Urinary bladder (tissue), 4 donors: ENCODE data around the gene RPTOR. TPM values are rescaled to one million over a fixed set of nuclear protein-coding genes. Genes with fewer than 3 reads are reported as not detected.

Source experiments
- DNase-seq: peaks from one replicate; pipeline ENCODE4 v3.0.0-alpha.2; 2015; ENCODE audit errors: extremely low spot score
- H3K27ac ChIP-seq: one replicate; pipeline ENCODE4 v1.5.1; 2013; ENCODE audit warnings: low read depth, mild to moderate bottlenecking, moderate library complexity
- H3K36me3 ChIP-seq: one replicate; pipeline ENCODE4 v1.6.1; 2013; ENCODE audit warnings: mild to moderate bottlenecking, moderate library complexity; ENCODE audit not compliant: insufficient read depth
- H3K4me1 ChIP-seq: one replicate; pipeline ENCODE4 v1.6.1; 2013; ENCODE audit warnings: mild to moderate bottlenecking, moderate library complexity; ENCODE audit not compliant: insufficient read depth
- H3K4me3 ChIP-seq: one replicate; pipeline ENCODE4 v1.5.1; 2013; ENCODE audit warnings: low read depth, low read length
- WGBS: extraction: QIAGEN DNeasy Blood & Tissue Kit; methylation state at CpG from one replicate; pipeline ENCODE4 v1.1.7; 2013; 5-methylcytosine and 5-hydroxymethylcytosine counted together
- polyA plus RNA-seq: library from polyadenylated mRNA; stranded (reverse); fragments of 200-250 nt; gene quantifications from one replicate; pipeline ENCODE4 v1.2.3, GENCODE V29; 2013
- total RNA-seq: library from RNA; depleted of rRNA; stranded (reverse); fragments of >200 nt; gene quantifications from one replicate; pipeline ENCODE4 v1.2.3, GENCODE V29; 2014
- donor health status: healthy with polysubstance abuse.
- donor health status: healthy.

The RPTOR gene
- total and polyA plus RNA-seq, 2 donors, result 23.5 to 54.1 TPM

DNA sequence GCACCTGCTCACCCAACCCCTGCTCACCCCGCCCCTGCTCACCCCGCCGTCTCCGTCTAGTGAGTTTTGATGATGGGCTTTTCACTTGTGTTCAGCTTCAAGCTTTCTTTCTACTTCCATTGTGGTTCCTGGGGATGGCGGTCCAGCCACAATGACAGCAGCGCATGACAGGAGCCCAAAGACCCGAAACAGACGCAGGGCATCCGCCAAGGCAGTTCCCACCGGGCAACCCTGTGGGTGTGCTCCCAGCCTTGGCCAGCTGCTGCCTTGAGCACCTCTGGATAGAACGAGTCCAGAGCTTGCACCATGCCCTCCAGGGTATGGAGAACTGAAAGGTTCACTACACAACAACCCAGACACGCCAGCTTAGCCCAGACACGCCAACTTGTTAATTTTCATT, 354.1 kb downstream of the RPTOR start:
- no peak for DNase-seq
- Histone ChIP-seq H3K4me1 (no peaks in the 10 kb centered on the region), H3K36me3 (no peaks in the 10 kb centered on the region), H3K4me3 (no peak overlapping the region), H3K27ac (no peak overlapping the region)
- 95% methylated on average over 13 of the region's 13 CpGs for WGBS

DNA sequence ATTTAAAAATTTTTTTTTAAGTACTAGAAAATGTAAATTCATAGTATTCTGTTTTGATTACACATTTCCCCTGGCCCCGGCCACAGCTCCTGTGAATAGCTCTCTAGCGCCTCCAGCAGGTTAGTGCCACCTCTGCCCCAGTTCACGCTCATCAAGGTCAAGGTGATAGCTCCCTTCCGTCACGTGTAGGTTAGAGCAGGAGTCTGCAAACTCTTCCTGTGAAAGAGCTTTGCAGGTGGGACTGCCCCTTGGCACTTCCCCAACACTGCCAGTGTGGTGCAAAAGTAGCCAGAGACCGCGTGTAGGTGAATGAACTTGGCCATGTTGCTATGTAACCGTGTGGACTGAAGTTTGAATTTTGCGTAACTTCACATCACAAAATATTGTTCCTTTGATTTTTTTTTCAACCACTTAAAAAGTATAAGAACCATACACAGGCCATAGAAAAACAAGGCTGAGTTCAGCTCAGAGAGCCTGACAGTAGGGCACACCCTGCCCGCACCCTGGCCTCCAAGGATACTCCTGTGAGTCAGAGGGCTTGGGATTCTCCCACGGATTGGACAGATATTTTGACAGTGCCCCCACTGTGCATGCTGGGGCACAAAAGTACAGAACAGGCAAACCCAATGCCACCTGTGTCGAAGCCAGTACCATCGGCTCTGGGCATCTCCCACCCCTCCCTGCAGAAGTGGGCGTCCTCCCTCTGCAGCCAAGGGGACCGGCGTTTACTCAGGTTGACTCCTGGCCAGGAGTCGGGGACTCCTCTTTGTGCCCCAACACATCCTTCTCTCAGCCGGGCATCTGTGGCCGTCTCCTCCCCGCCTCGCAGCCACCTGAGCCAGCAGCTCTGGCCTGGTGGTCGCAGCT, 355.0 kb downstream of the RPTOR start:
- H3K27ac ChIP-seq, result no peak overlapping the region

DNA sequence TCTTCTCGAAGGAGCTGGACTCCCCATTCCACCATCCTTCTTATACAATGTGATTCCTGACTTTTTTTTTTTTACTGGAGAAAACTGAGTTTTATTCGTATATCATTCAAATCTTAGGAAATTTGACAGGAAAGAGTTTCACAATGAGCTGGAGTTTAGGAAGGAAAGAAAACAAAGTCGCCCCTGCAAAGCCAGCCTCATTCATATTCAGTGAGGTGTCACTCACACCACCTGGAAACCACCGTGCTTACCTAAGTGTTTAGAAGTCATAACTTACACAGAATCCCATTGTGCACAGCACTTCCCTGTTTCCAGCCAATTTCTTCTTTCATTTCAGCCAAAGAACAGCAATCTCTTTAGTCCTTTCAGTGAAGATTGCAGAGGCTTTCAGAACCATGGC, 356.7 kb downstream of the RPTOR start:
- H3K4me1 ChIP-seq, result no peaks in the 10 kb centered on the region
- WGBS, result 80% methylated on average over 4 of the region's 4 CpGs
- DNase-seq, result no peak
- no peak overlapping the region for H3K4me3 ChIP-seq
- no peak overlapping the region for H3K27ac ChIP-seq
- H3K36me3 ChIP-seq, result peaks cover 2% of the 10 kb centered on the region

More for the DNA sequence above, 355.0 kb downstream of the RPTOR start:
- H3K36me3 ChIP-seq, result peaks cover 2% of the 10 kb centered on the region
- no peak overlapping the region for H3K4me3 ChIP-seq
- no peak for DNase-seq
- 86% methylated on average over 22 of the region's 22 CpGs for WGBS
- H3K4me1 ChIP-seq, result no peaks in the 10 kb centered on the region

DNA sequence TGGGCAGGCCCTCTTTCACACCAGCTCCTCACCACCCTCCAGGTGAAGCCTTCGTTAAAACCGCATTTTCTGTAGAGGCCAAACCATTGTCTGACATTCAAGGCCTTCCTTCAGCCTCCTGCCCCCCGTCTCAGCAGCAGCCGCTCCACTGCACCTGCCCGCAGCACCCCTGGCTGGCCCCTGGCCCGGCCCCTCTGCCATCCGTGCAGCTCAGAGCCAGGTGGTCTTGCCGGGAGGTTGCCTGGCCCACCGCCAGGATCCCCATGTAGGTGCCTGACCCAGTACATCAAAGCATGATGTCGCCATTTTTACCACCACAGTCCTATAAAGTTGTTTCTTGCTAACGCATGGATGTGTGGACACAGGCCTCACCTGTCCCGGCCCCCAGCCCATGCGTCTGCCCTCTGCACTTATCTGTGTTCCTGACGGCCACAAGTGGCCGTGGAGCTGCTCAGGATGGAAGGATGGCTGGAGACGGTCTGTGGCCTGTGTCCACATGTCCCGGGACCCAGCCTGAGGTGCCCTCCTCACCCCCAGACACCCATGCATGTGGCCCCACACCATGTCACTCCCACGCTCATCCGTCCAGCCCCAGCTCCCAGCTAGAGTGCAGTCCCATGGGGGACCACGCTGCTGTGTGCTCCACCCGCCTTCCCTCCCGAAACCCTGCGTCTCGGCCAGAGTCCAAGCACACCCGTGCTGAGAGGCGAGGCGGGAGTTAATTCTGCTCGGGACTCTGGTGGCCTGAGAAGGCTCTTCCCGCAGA, 357.7 kb downstream of the RPTOR start:
- 90% methylated on average over 29 of the region's 29 CpGs for WGBS
- no peak for DNase-seq
- H3K4me1 ChIP-seq, result no peaks in the 10 kb centered on the region
- no peak overlapping the region for H3K4me3 ChIP-seq
- H3K36me3 ChIP-seq, result peaks cover 4% of the 10 kb centered on the region
- H3K27ac ChIP-seq, result no peak overlapping the region

DNA sequence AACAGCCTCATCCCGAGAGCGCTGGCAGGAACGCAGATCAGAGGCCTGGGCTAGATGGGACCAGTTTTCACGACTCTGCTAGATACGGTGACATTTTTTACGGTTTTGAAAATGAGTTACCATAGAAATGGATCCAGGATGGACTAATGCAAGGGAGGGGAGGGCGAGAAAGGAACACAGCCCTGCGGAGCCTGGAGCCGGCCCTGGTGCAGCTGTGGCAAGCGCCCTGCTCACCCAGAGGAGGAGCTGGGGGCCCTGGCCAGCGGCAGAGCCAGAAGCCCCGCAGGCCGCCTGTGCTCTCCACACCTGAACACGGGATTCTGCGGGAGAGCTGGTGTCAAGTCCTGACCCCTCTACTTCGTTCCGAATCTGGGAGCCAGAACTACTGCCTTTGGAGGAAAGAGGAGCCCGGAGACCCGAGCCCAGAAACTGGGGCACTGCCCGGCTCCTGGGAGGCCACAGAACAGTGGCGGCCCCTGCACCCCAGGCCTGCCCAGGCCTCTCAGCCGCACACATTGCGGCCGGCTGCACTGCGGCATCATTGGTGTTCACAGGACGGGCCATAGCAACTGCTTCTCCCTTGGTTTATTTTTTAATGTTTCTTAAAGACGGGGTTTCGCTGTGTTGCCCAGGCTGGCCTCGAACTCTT, 358.4 kb downstream of the RPTOR start:
- no peak for DNase-seq
- Histone ChIP-seq H3K36me3 (peaks cover 4% of the 10 kb centered on the region), H3K4me1 (no peaks in the 10 kb centered on the region), H3K4me3 (no peak overlapping the region), H3K27ac (no peak overlapping the region)
- 93% methylated on average over 29 of the region's 29 CpGs for WGBS

DNA sequence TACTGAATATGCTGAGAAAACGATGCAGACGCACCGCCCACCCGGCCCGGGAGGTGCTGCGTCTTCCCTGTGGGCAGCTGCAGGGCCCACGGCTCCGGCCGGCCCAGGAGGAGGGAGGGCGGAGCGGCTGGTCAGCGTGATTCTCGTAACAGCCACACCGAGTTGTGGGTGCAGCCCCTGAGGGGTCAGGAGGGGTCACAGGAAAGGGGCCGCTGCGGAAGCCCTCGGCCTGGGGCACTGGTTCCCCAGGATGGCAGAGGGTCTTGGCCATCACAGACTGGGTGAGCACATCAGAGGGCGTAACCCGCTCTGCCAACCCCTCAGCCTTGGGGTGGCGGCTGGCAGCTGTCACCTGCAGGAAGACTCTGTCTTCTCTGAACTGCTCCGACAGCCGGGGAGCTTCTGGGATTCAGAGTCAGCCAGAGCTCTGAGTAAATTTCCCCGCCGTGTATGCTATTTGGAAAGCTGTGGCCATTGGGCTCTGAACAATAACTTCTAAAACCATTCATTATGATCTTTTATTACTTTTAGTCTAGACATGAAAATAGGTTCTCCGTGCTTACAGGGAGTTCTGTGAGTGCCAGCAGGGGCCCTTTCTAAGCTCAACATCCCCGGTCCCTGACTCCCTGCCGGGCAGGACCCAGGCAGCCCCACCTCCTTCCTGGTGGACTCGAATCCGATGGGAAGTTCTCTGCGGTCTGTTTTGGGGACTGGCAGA, 359.6 kb downstream of the RPTOR start:
- DNase-seq, result no peak
- H3K27ac ChIP-seq, result no peak overlapping the region
- H3K4me3 ChIP-seq, result no peak overlapping the region
- H3K36me3 ChIP-seq, result peaks cover 4% of the 10 kb centered on the region
- WGBS, result 87% methylated on average over 30 of the region's 30 CpGs
- H3K4me1 ChIP-seq, result no peaks in the 10 kb centered on the region

DNA sequence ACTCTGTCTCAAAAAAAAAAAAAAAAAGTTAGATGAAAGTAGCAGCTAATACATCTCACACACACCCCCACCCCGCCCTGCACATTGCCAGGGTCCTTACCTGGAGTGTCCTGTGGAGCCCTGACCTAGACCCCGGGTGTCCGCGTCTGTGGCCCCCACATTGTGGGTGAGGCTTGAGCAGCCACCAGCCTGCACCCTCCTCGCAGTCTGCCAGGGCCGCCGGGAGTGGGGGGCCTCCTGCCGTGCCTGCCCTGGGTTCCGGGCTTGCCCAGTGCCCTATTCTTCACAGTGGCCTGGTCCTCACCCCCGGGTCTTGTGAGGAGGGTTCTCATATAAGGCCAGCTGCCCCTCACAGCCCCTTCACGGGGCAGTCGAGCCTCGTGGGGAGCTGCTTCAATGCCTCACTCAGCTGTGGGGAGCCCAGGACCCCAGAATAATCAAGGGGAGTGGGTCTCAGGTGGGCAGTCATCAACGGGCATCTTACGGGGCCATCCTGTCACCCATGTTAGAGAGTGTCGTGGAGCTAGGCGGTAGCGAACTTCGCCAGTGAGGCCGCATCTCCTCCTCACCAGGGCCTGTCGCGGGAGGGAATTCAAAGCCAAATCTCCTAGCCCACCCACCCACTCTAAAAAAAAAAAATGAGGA, 361.1 kb downstream of the RPTOR start:
- WGBS, result 97% methylated on average over 22 of the region's 22 CpGs
- H3K27ac ChIP-seq, result no peak overlapping the region
- no peak for DNase-seq
- H3K4me3 ChIP-seq, result no peak overlapping the region
- no peaks in the 10 kb centered on the region for H3K4me1 ChIP-seq
- peaks cover 4% of the 10 kb centered on the region for H3K36me3 ChIP-seq

DNA sequence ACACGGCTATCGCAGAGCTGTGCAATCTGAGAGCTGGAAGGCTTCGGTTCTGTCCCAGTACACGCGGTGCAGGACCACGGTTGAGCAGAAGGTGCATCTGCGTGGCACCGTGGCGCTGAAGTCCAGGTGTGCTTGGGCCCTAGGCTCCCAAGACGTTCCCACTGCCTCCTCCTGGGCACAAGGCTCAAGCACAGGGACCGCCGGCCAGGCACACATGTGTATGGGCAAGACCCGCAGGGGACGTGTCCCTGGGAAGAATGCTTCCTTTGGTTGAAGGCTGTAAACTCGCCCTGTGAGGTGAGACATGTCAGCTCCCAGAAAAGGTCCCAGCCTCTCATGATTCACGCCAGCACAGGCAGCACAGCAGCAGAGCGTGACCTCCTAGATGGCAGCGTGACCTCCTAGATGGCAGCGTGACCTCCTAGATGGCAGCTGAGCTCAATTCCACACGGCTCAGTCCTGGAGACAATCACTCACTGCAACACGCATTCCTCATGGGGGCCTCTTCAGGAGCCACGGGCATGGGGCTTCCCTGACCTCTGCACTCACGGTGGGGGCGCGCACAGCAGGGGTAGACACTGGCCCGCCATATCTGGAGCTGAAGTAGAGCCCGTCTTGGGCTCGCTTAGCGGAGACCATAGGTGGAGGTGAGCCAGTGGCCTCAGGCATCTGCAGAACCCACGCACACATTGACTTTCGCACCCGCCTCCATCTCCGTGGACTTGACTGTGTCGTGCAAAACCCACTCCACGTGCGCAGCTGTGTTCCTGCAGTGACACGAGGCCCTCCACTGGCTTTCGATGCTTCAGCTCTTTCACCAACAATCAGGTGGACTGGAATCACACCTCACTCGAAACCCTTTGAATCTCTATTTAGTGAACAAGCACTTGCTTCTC, 362.0 kb downstream of the RPTOR start:
- WGBS, result 94% methylated on average over 39 of the region's 39 CpGs
- Histone ChIP-seq H3K27ac (no peak overlapping the region), H3K36me3 (peaks cover 5% of the 10 kb centered on the region), H3K4me3 (no peak overlapping the region), H3K4me1 (no peaks in the 10 kb centered on the region)
- DNase-seq, result no peak

DNA sequence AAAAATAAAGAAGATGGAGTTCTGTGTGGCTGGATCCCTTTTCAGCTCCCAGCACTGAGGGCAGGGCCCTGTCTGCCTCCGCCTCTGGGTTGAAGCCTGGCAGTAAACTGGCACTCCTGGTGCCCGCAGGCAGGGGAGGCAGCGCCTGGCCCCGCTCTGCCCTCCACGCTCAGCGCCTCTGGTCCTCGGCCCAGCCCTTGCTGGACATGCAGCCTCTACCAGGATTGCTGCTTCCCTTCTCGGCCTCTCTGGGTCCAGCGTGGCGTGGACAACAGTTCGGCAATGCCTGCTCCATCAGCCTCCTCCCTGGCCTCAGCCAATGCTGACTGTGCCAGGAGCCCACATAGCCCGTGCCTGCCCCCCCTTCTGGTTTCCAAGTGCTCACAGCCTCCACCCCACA, 362.6 kb downstream of the RPTOR start:
- peaks cover 5% of the 10 kb centered on the region for H3K36me3 ChIP-seq
- 93% methylated on average over 12 of the region's 12 CpGs for whole genome bisulfite sequencing
- H3K27ac ChIP-seq, result no peak overlapping the region
- H3K4me1 ChIP-seq, result no peaks in the 10 kb centered on the region
- DNase-seq, result no peak
- H3K4me3 ChIP-seq, result no peak overlapping the region

DNA sequence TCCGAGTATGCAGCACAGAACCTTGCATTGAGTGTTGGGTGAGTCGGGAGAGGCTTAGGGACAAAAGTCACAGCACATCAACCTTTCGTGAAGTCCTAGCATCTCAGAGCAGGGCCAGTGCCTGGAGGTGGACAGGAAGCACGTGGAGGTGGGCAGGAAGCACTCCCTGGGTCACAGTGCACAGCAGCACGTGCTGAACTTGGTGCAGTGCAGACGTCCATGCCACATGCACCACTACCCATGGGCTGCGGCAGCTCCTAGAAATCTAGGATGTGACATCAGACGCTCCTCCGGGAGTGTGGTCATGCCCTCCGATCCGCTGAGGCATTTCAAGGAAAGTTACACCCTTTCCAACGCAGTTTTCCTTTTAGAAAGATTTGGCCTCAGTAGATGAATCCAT, 363.6 kb downstream of the RPTOR start:
- H3K4me1 ChIP-seq, result no peaks in the 10 kb centered on the region
- no peak overlapping the region for H3K4me3 ChIP-seq
- H3K27ac ChIP-seq, result no peak overlapping the region
- peaks cover 5% of the 10 kb centered on the region for H3K36me3 ChIP-seq
- DNase-seq, result no peak
- WGBS, result 91% methylated on average over 12 of the region's 12 CpGs

DNA sequence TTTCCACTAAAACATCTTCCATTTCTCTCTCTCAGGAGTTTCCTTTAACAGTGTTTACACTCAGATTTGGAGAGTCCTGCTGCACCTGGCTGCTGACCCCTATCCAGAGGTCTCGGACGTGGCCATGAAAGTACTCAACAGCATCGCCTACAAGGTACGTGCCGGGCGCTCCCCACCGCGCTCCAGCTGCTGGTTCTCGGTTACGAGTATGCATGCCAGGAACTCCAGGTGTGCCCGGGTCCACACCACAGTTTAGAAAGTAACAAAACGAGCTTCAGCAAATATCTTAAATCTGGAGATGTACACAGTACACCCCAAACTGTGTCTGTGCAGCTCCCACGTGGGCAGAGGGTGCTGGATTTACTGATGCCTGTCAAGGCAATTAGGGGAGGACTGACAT, 364.1 kb downstream of the RPTOR start:
- Histone ChIP-seq H3K36me3 (peaks cover 5% of the 10 kb centered on the region), H3K4me3 (no peak overlapping the region), H3K27ac (no peak overlapping the region), H3K4me1 (no peaks in the 10 kb centered on the region)
- WGBS, result 96% methylated on average over 13 of the region's 13 CpGs
- no peak for DNase-seq

DNA sequence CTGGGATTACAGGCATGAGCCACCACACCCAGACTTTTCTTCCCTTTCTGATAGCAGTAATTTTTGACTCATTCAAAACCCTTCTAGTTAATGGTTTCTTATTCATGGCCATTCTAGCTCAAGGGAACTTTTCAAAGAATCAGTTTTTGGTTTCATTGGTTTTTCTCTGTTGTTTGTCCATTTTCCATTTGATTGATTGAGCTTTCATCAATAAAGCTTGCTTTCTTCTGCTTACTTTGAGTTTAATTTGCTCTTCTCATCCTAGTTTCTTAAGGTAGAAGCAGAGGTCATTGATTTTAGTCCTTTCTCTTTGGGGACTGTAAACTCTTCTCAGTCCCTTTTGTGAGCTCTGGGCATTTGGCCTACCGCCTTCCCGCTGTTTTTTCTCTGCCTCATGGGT, 365.0 kb downstream of the RPTOR start:
- H3K36me3 ChIP-seq, result peaks cover 4% of the 10 kb centered on the region
- WGBS, result 96% methylated on average over 2 of the region's 2 CpGs
- H3K4me1 ChIP-seq, result no peaks in the 10 kb centered on the region
- H3K27ac ChIP-seq, result no peak overlapping the region
- H3K4me3 ChIP-seq, result no peak overlapping the region
- DNase-seq, result no peak
